Neural cell (in vitro differentiated cells): Measurements from ENCODE around the gene DCAF6.

Experiments
- CTCF ChIP-seq: fragments of 450-650 bp; IDR thresholded peaks from 2 replicates; pipeline ENCODE4 v1.5.1; 2014; ENCODE audit warnings: antibody characterized with exemption, mild to moderate bottlenecking, moderate library complexity; ENCODE audit not compliant: poor library complexity, severe bottlenecking
- POLR2AphosphoS5 ChIP-seq: IDR thresholded peaks from 2 replicates; pipeline ENCODE4 v1.6.1; 2012
- RAD21 ChIP-seq: fragments of 450-650 bp; conservative IDR thresholded peaks from 2 replicates; pipeline ENCODE4 v1.6.1; 2014; ENCODE audit warnings: antibody characterized with exemption, mild to moderate bottlenecking, moderate library complexity

- TF ChIP-seq CTCF (no peak), POLR2AphosphoS5 (no peak), RAD21 (no peak)
These were observed 47.4 kb downstream of the DCAF6 start for GRCh38 chr1:167983797-167984420.
